ENCODE measurements around the gene TNFRSF17.

Gene TNFRSF17

DNA sequence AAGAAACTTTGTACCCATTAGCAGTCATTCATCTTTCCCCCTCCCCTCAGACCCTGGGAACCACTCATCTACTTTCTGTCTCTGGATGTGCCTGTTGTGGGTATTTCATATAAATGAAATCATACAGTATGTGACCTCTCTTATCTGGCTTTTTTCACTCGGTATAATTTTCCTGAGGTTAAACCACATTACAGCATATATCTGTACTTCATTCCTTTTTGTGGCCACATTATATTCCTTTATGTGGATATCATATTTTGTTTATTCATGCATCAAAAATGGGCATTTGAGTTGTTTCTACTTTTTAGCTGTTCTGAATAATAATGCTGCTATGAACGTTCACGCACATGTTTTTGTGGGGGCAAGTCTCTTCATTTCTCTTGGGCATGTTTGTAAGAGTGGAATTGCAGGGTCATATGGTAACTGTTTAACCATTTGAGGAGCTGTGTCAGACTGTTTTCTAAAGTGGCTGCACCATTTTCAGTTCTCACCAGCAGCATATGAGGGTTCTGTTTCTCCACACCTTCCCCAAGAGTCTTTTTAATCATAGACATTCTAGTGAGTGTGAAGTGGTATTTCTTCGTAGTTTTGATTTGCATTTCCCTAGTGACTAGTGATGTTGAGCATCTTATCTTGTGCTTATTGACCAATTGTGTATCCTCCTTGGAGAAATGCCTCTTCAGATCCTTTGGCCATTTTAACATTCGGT lies 15.3 kb downstream of the TNFRSF17 start:
- TF ChIP-seq POLR2A (IDR thresholded peaks at IDR 0.05; ENCODE audit: low read depth, low read length) = no peak
- DNase-seq (ENCODE audit: insufficient read length, low spot score) (no peak), FAIRE-seq (no peak)

DNA sequence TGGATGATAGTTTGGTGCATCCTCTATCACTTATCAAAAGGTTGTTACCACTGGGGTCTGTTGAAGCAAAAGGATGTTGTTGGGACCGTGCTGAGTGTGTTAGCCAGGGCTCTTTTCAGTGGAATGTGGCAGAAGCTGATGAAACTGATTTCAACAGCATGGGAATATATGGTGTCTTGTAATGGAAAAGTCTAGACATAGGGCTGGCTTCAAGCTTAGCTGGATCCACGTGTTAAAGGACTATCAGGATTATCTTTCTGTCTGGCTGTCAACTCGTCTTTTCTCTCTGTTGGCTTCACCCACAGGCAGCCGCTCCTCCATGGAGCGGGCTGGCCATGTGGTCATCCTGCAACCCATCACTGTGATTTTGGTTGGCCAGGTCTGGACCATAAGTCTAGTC lies 20.2 kb downstream of the TNFRSF17 start:
- no peak for TF ChIP-seq POLR2A (IDR thresholded peaks at IDR 0.05; ENCODE audit: low read depth, low read length)
- DNase-seq (ENCODE audit: insufficient read length, low spot score) (no peak), FAIRE-seq (no peak)

DNA sequence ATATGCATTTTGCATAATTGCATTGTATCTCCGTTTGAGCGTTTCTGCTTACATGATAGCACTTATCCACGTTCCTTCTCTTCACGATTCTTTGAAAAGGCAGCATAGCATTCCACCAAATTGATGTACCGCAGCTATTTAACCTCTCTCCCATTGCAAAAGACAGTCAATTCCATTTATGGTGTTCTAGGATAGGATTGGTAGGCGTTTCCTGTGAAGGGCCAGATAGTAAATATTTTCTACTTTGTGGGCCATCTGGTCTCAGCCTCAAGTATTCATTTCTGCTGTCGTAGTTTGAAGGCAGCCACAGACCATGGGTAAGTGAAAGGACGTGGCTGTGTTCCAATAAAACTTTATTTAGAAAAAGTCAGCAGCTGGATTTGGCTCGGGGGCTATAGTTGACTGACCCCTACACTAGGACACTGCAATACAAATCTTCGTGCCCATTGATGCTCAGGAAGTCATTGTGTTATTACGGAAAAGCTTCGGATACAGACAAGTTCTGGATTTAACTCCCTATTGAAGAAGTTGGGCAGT lies 21.6 kb downstream of the TNFRSF17 start:
- no peak for TF ChIP-seq POLR2A (IDR thresholded peaks at IDR 0.05; ENCODE audit: low read depth, low read length)
- DNase-seq (ENCODE audit: insufficient read length, low spot score) = no peak
- no peak for FAIRE-seq

DNA sequence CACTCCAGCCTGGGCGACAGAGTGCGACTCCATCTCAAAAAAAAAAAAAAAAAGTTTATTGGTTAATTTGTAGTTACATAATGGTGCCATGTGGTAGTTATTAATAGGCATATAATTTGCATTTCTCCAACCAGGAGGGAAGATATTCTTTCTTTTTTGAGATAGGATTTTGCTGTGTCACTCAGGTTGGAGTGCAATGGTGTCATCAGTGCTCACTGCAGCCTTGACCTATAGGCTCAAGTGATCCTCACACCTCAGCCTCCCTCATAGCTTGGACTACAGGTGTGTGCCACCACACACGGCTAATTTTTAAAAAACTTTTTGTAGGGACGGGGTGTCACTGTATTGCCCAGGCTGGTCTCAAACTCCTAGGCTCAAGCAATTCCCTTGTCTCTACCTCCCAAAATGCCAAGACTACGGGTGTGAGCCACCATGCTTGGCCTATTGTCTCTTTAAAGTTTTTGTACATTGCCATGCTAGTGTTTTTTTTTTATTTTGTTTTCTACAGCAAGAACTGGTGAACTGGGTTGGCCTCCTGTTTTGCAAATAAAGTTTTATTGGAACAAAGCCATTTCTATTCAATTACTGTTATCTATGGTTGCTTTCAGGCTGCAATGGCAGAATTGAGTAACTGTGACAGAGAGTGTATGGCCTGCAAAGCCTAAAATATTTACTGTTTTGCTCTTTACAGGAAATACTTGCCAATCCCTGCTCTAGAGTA lies 23.4 kb downstream of the TNFRSF17 start:
- FAIRE-seq = no peak
- TF ChIP-seq POLR2A (IDR thresholded peaks at IDR 0.05; ENCODE audit: low read depth, low read length) = no peak
- no peak for DNase-seq (ENCODE audit: insufficient read length, low spot score)

DNA sequence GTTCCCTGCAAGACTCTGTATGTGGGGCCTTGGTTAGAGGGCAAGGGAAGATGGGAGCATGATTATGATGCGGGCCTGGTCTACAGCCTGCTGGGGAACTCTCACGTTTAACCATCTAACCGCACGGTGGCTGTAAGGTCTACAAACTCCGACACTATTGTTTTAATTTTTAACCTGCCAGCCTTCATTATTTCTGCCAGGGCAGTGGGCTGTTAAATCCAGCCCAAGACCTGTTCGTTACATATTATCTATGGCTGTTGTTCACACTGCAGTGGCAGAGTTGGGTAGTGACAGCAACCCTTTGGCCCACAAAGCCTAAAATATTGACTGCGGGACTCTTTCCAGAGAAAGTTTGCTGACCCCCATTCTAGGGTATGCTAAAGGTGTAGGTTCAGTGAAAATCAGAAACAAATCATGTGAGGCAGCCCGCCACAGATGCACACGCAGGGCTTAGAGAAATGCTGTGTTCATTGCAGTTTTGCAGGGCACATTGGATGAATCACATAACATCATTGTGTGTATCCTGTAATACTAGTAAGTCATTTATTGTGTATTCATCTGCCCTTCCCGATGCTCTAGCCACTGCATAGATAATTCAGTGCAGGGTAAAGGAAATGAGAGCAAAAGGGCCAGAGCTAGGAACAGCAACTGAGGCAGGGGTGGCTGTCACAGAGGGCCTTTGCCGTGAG lies 25.8 kb downstream of the TNFRSF17 start:
- DNase-seq (ENCODE audit: insufficient read length, low spot score) (no peak), FAIRE-seq (no peak)
- TF ChIP-seq POLR2A (IDR thresholded peaks at IDR 0.05; ENCODE audit: low read depth, low read length) = no peak

DNA sequence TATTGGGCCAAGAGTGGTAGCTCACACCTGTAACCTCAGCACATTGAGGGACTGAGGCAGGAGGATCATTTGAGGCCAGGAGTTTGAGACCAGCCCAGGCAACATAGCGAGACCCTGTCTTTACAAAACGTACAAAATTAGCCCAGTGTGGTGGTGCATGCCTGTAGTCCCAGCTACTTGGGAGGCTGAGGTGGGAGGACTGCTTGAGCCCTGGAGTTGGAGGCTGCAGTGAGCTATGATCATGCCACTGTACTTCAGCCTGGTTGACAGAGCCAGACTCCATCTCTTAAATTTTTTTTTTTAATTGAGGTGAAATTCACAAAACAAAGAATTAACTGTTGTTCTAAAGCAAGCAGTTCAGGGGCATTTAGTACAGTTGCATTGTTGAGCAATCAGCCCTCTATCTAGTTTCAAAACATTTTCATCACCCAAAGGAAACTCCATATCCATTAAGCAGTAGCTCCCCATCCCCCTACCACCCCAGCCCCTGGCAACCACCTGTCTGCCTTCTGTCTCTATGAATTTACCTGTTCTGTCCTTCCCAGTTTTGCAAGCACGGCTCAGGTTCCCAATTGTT lies 27.1 kb downstream of the TNFRSF17 start:
- TF ChIP-seq POLR2A (IDR thresholded peaks at IDR 0.05; ENCODE audit: low read depth, low read length) = no peak
- DNase-seq (ENCODE audit: insufficient read length, low spot score) (no peak), FAIRE-seq (no peak)

DNA sequence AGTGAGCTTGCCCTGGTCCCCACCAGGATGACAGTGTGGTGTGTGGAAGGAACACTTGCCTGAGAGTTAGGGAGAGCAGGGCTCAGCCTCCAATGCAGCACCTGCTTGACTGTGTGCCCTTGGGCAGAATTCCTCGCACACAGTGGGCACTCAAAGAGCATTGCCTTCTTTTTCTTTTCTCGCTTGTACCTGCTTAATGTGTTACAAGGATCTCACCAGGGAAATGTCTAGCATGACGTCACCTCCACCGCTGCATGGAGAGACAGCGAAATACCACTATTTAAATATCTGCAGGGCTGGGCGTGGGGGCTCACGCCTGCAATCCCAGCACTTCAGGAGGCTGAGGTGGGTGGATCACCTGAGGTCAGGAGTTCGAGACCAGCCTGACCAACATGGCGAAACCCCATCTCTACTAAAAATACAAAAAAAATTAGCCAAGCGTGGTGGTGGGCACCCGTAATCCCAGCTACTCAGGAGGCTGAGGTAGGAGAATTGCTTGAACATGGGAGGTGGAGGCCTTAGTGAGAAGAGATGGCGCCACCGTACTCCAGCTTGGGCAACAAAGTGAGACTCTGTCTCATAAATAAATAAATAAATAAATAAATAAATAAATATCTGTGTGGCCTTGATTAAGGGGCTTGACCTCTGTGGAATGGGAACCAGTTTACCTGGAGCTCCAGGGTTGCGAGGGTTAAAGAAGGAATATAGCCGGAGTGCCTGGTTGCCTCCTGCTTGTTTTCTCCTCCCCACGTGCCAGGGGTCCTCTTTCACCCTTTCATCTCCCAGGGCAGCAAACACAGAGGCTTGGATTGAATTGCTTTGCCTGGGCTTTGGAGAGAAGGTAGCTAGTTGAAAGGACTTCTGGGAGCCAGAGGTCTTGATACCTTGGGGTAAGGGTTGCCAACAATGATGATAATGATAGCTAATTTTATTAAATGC lies 27.8 kb downstream of the TNFRSF17 start:
- DNase-seq (ENCODE audit: insufficient read length, low spot score) = no peak
- no peak for FAIRE-seq
- no peak for TF ChIP-seq POLR2A (IDR thresholded peaks at IDR 0.05; ENCODE audit: low read depth, low read length)

DNA sequence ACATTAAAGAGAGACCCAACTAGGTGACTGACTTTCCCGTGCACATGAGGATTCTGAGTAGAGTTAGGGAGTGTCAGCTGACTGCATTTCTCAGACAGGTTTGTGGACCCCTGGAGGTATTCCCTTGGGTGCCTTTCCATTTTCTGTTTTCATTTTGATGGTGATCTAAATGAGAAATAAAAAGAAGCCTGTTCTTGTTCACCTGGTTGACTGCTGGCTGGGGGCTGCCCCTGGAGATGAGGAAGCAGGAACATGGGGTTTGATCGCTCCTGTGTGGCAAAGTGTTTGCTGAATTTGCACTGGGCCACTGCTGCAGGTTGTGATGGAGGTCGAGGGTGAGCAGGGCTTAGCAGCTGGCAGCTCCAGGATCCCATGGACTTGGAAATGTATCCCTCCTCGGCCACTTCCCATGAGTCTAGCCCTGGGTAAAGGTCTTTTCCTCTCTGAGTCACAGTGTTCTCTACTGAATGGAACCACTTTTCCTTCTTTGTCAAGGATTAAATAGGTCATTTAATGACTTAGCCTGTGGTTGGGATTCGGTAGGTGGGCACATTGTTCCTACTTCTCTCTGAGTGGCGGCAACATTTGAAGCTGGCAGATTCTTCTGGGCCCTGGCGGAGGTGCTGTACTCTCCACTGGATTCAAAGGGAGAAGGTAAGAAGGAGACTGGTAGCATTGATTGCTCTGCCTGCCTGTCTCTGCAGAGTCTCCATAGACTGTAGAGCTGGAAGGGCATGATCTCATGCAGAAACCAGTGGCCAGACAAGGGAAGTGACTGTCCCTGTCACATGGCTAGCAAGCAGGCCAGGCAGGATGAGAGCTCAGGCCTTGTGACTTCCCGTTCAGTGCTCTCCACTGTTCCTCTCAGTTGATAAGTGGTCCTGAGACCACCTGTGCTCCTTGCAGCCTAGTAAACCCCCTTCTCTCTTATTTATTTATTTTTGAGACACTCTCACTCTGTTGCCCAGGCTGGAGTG lies 29.4 kb downstream of the TNFRSF17 start:
- DNase-seq (ENCODE audit: insufficient read length, low spot score) (peak; percentile 45), FAIRE-seq (no peak)
- no peak for TF ChIP-seq POLR2A (IDR thresholded peaks at IDR 0.05; ENCODE audit: low read depth, low read length)

DNA sequence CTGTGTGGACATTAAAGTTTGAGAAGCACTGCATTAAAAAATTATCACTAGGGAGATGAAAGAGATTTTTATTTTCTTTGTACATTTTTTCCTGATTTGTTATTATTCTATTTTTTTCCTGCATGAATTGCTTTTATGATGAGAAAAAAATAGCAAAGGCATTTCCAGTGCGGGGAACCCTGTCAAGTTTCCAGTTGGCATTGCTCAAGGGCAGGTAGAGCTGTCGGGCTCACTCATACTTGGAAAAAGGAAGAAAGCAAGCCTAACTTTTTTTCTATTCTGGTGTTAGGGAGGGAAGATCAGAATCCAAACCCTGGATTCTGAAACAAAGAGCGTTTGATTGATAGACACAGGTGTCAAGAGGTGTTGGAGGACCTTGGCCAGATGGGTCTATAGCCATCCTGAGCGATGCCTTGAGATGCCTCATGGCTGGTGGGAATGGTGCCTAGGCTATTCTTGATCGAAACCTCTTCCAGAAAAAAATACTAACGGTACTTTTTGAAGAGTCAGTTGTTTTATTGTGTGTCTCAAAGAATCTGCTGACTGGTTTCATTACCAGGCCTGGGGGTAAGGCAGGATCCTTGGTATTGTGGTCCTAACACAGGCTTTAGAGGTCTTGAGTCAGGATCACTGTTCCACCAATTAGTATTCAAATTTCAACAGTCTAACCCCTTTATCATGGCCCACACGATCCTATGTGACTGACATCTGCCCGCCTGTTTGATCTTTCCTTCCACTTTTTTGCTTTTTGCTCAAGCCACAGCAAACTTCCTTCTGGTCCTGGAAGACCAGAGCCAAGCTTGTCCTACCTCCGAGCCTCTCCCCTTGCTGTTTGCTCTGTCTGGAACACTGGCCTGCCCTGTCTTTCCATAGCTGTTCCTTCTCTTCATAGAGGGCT lies 31.7 kb downstream of the TNFRSF17 start:
- FAIRE-seq (no peak), DNase-seq (ENCODE audit: insufficient read length, low spot score) (no peak)
- TF ChIP-seq POLR2A (IDR thresholded peaks at IDR 0.05; ENCODE audit: low read depth, low read length) = no peak

DNA sequence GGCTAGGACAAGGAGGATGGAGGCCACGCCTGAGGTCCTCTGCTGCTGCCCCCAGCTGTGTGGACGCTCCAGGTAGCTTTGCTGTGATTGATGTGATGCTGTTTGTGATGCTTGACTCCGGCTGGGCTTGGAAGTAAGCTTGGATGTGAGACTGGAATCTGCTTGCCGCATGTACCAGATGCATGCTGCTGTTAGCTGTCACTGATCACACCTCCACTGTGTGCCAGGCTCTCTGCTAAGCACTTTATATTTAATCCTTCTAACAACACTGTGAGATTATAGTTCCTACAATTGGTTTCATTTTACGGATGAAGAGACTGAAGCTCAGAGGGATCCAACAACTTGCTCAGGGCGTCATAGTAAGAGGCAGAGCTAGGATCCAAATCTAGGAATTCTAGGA lies 35.0 kb downstream of the TNFRSF17 start:
- FAIRE-seq = no peak
- DNase-seq (ENCODE audit: insufficient read length, low spot score) = no peak
- TF ChIP-seq POLR2A (IDR thresholded peaks at IDR 0.05; ENCODE audit: low read depth, low read length) = no peak

DNA sequence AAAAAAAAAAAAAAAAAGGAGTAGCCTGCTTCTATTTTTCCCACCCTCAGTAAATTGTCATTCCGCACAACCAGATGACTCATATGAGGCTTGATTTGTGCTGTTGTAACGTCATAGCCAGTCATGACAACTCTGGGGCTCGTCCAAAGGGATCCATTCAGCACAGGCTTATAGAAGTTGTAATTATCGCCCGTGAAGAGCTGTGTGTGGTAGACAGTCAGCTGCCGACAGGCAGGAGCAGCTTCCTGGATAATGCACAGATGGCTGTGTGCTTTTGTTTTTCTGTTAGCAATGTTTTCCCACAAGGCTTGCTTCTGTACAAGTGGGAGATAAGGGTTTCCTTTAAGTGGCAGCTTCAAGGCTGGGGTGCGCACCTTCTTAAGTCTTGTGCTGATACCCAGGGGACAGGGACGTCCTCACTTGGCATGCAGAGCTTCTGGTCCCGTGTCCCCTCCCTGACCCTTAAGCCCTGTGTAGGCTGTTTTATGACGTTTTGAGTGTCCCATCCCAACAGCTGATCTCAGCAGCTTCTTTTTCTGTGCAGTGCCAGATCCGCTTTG lies 37.5 kb downstream of the TNFRSF17 start:
- FAIRE-seq (no peak), DNase-seq (ENCODE audit: insufficient read length, low spot score) (no peak)
- no peak for TF ChIP-seq POLR2A (IDR thresholded peaks at IDR 0.05; ENCODE audit: low read depth, low read length)
